ENCODE data around the gene AZI2.

The AZI2 gene

GRCh38 chr3:28348629-28349468 lies at the start of gene AZI2, which contains the start of gene ZCWPW2 (continued):
- TF ChIP-seq, protein P1, sequence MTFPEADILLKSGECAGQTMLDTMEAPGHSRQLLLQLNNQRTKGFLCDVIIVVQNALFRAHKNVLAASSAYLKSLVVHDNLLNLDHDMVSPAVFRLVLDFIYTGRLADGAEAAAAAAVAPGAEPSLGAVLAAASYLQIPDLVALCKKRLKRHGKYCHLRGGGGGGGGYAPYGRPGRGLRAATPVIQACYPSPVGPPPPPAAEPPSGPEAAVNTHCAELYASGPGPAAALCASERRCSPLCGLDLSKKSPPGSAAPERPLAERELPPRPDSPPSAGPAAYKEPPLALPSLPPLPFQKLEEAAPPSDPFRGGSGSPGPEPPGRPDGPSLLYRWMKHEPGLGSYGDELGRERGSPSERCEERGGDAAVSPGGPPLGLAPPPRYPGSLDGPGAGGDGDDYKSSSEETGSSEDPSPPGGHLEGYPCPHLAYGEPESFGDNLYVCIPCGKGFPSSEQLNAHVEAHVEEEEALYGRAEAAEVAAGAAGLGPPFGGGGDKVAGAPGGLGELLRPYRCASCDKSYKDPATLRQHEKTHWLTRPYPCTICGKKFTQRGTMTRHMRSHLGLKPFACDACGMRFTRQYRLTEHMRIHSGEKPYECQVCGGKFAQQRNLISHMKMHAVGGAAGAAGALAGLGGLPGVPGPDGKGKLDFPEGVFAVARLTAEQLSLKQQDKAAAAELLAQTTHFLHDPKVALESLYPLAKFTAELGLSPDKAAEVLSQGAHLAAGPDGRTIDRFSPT (tag by site-specific recombination; IDR thresholded peaks at IDR 0.05): no peak
- TF ChIP-seq RBAK (tag by site-specific recombination; IDR thresholded peaks at IDR 0.05): no peak
- TF ChIP-seq, protein P2, sequence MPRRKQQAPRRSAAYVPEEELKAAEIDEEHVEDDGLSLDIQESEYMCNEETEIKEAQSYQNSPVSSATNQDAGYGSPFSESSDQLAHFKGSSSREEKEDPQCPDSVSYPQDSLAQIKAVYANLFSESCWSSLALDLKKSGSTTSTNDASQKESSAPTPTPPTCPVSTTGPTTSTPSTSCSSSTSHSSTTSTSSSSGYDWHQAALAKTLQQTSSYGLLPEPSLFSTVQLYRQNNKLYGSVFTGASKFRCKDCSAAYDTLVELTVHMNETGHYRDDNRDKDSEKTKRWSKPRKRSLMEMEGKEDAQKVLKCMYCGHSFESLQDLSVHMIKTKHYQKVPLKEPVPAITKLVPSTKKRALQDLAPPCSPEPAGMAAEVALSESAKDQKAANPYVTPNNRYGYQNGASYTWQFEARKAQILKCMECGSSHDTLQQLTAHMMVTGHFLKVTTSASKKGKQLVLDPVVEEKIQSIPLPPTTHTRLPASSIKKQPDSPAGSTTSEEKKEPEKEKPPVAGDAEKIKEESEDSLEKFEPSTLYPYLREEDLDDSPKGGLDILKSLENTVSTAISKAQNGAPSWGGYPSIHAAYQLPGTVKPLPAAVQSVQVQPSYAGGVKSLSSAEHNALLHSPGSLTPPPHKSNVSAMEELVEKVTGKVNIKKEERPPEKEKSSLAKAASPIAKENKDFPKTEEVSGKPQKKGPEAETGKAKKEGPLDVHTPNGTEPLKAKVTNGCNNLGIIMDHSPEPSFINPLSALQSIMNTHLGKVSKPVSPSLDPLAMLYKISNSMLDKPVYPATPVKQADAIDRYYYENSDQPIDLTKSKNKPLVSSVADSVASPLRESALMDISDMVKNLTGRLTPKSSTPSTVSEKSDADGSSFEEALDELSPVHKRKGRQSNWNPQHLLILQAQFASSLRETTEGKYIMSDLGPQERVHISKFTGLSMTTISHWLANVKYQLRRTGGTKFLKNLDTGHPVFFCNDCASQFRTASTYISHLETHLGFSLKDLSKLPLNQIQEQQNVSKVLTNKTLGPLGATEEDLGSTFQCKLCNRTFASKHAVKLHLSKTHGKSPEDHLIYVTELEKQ (tag by site-specific recombination; IDR thresholded peaks at IDR 0.05; ENCODE audit: borderline replicate concordance): no peak
- no peak for TF ChIP-seq ZNF37A (tag by site-specific recombination; IDR thresholded peaks at IDR 0.05)
- TF ChIP-seq ZNF23 (tag by site-specific recombination; IDR thresholded peaks at IDR 0.05; ENCODE audit: borderline replicate concordance): no peak
- TF ChIP-seq, protein P3, sequence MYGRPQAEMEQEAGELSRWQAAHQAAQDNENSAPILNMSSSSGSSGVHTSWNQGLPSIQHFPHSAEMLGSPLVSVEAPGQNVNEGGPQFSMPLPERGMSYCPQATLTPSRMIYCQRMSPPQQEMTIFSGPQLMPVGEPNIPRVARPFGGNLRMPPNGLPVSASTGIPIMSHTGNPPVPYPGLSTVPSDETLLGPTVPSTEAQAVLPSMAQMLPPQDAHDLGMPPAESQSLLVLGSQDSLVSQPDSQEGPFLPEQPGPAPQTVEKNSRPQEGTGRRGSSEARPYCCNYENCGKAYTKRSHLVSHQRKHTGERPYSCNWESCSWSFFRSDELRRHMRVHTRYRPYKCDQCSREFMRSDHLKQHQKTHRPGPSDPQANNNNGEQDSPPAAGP (tag by site-specific recombination; IDR thresholded peaks at IDR 0.05): no peak
- no peak for TF ChIP-seq ZBTB49 (tag by site-specific recombination; IDR thresholded peaks at IDR 0.05; ENCODE audit: low read depth)
- TF ChIP-seq, protein P4, sequence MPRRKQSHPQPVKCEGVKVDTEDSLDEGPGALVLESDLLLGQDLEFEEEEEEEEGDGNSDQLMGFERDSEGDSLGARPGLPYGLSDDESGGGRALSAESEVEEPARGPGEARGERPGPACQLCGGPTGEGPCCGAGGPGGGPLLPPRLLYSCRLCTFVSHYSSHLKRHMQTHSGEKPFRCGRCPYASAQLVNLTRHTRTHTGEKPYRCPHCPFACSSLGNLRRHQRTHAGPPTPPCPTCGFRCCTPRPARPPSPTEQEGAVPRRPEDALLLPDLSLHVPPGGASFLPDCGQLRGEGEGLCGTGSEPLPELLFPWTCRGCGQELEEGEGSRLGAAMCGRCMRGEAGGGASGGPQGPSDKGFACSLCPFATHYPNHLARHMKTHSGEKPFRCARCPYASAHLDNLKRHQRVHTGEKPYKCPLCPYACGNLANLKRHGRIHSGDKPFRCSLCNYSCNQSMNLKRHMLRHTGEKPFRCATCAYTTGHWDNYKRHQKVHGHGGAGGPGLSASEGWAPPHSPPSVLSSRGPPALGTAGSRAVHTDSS (tag by site-specific recombination; IDR thresholded peaks at IDR 0.05): no peak
- TF ChIP-seq ZNF791 (tag by site-specific recombination; IDR thresholded peaks at IDR 0.05): no peak
- peak; percentile 93 for TF ChIP-seq SP3 (tag by site-specific recombination; IDR thresholded peaks at IDR 0.05)
- peak; percentile 89 for TF ChIP-seq ZBTB20 (tag by site-specific recombination; IDR thresholded peaks at IDR 0.05)
- no peak for TF ChIP-seq ZBTB6 (tag by site-specific recombination; IDR thresholded peaks at IDR 0.05)
- TF ChIP-seq ZNF366 (tag by site-specific recombination; conservative IDR thresholded peaks at IDR 0.05): peak; percentile 97
- TF ChIP-seq MEIS1 (CRISPR knock-in tag; IDR thresholded peaks at IDR 0.05; ENCODE audit: borderline replicate concordance): no peak
- no peak for TF ChIP-seq FEZF1 (tag by site-specific recombination; IDR thresholded peaks at IDR 0.05)
- no peak for TF ChIP-seq ZNF404 (tag by site-specific recombination; IDR thresholded peaks at IDR 0.05)
- no peak for TF ChIP-seq ZNF621 (tag by site-specific recombination; IDR thresholded peaks at IDR 0.05)
- TF ChIP-seq, protein P5, sequence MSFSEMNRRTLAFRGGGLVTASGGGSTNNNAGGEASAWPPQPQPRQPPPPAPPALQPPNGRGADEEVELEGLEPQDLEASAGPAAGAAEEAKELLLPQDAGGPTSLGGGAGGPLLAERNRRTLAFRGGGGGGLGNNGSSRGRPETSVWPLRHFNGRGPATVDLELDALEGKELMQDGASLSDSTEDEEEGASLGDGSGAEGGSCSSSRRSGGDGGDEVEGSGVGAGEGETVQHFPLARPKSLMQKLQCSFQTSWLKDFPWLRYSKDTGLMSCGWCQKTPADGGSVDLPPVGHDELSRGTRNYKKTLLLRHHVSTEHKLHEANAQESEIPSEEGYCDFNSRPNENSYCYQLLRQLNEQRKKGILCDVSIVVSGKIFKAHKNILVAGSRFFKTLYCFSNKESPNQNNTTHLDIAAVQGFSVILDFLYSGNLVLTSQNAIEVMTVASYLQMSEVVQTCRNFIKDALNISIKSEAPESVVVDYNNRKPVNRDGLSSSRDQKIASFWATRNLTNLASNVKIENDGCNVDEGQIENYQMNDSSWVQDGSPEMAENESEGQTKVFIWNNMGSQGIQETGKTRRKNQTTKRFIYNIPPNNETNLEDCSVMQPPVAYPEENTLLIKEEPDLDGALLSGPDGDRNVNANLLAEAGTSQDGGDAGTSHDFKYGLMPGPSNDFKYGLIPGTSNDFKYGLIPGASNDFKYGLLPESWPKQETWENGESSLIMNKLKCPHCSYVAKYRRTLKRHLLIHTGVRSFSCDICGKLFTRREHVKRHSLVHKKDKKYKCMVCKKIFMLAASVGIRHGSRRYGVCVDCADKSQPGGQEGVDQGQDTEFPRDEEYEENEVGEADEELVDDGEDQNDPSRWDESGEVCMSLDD (tag by site-specific recombination; IDR thresholded peaks at IDR 0.05): 0 out of 2 replicates have a peak, but pooled peaks have one; percentile 38
- TF ChIP-seq ELK4 (IDR thresholded peaks at IDR 0.05; ENCODE audit: borderline replicate concordance, low read depth, low read length): no peak
- TF ChIP-seq MYNN (tag by site-specific recombination; IDR thresholded peaks at IDR 0.05; ENCODE audit: borderline replicate concordance): no peak
- TF ChIP-seq ZNF350 (tag by site-specific recombination; IDR thresholded peaks at IDR 0.05): no peak
- TF ChIP-seq ZSCAN30 (tag by site-specific recombination; IDR thresholded peaks at IDR 0.05): 0 out of 2 replicates have a peak, but pooled peaks have one; percentile 57
